Activated CD4-positive, alpha-beta memory T cell treated with anti-CD3 and anti-CD28 coated beads, Interleukin-2, amount 10 ng/mL, durations not matched to agents 7 days and 5 days (primary cell): Measurements from ENCODE around the gene ADM2. TPM values are rescaled to one million over a fixed set of nuclear protein-coding genes. Genes with fewer than 3 reads are reported as not detected.

Experiments
- CTCF ChIA-PET: fragments of 350-600 bp; sonication (Branson Sonifier 250); formaldehyde crosslinking; loops from one replicate; lab custom pipeline; 2021; ENCODE audit warnings: antibody characterized with exemption, inconsistent platforms; lab: Charles Lee
- POLR2A ChIA-PET: fragments of 350-600 bp; sonication (Branson Sonifier 250); formaldehyde crosslinking; loops from one replicate; lab custom pipeline; 2021; ENCODE audit warnings: antibody characterized with exemption; lab: Charles Lee
- DNase-seq: peaks from one replicate; pipeline ENCODE4 v3.0.0-alpha.2; 2020
- H3K27ac Mint-ChIP-seq: one replicate; pipeline ENCODE4 v1.8.0; 2021; ENCODE audit warnings: mild to moderate bottlenecking, mixed read lengths
- H3K27me3 Mint-ChIP-seq: one replicate; pipeline ENCODE4 v1.8.0; 2021; ENCODE audit warnings: mixed read lengths
- H3K36me3 Mint-ChIP-seq: one replicate; pipeline ENCODE4 v1.8.0; 2021; ENCODE audit warnings: low read depth, mixed read lengths
- H3K4me1 Mint-ChIP-seq: one replicate; pipeline ENCODE4 v1.8.0; 2021; ENCODE audit warnings: mixed read lengths
- H3K4me3 Mint-ChIP-seq: one replicate; pipeline ENCODE4 v1.8.0; 2021; ENCODE audit warnings: mild to moderate bottlenecking, mixed read lengths
- H3K9me3 Mint-ChIP-seq: one replicate; pipeline ENCODE4 v1.8.0; 2021; ENCODE audit warnings: mixed read lengths
- total RNA-seq, 2 experiments: library from RNA; stranded (reverse); gene quantifications; one replicate each; pipeline ENCODE4 v1.2.3, GENCODE V29; 2021

Gene ADM2
- total RNA-seq, 2 experiments from 2014 or later = 7.6 to 8.8 TPM

DNA sequence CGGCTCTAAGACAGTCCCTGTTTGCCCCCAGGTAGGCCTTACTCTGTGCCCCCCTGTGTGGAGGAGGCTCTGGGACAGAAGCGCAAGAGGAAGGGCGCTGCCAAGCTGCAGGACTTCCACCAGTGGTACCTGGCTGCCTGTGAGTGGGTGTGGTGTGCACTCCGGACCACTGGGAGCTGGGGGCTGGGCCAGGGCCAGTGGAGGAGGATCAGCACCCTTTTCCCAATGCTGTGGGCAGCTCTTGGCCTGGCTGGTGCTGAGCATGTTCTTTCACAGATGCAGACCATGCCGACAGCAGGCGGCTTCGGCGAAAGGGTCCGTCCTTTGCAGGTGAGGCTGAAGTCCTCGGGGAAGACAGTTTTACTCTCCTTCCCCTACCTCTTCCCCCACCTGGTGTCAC, 40.4 kb downstream of the ADM2 start:
- Mint-ChIP-seq H3K4me3 (no peak overlapping the region), H3K27me3 (no peaks in the 10 kb centered on the region), H3K4me1 (peaks cover 19% of the 10 kb centered on the region), H3K36me3 (peaks cover 38% of the 10 kb centered on the region), H3K9me3 (no peaks in the 10 kb centered on the region), H3K27ac (no peak overlapping the region)
- ChIA-PET POLR2A (interaction anchor here (1.3 to 12.1 kb wide), 4 partner anchors 12 to 99 kb away, joined by 4 to 321 read pairs (median 134); partner anchors contain the start of genes KLHDC7B, LMF2, NCAPH2 and SYCE3), CTCF (interaction anchor here (1.3 kb wide), 1 partner anchor 14 kb away, joined by 5 read pairs; the partner anchor contains the start of genes LMF2 and NCAPH2)
- DNase-seq = no peak

DNA sequence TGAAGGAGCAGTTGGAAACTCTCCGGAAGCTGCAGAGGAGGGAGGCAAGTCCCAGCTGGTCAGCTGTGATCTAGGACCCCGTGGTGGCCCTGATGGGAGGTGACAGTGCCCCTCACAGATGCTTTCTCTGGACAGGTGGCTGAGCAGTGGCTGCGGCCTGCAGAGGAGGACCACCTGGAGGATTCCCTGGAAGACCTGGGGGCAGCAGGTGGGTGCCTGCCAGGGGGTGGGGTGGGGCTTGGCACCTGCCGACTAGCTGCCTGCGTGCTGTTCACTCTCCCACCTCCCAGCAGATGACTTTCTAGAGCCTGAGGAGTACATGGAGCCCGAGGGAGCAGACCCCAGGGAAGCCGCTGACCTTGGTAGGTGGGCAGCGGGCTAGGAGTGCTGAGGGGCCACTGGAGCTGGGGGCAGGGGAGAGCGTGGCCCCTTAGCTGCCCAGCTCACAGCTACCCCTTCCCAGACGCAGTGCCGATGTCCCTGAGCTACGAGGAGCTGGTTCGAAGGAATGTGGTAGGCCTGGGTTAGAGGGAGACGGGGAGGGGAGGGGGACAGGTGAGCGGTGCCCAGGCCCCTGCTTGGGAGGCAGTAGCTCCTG, 41.0 kb downstream of the ADM2 start:
- peaks cover 25% of the 10 kb centered on the region for H3K4me1 Mint-ChIP-seq
- no peak overlapping the region for H3K27ac Mint-ChIP-seq
- peaks cover 44% of the 10 kb centered on the region for H3K36me3 Mint-ChIP-seq
- H3K27me3 Mint-ChIP-seq = no peaks in the 10 kb centered on the region
- no peak overlapping the region for H3K4me3 Mint-ChIP-seq
- DNase-seq = no peak
- ChIA-PET POLR2A (interaction anchor here (1.0 to 12.1 kb wide), 9 partner anchors 8 to 98 kb away, joined by 3 to 321 read pairs (median 5); partner anchors contain the start of genes KLHDC7B, LMF2, NCAPH2 and SYCE3), CTCF (interaction anchor here (1.3 kb wide), 1 partner anchor 14 kb away, joined by 5 read pairs; the partner anchor contains the start of genes LMF2 and NCAPH2)
- no peaks in the 10 kb centered on the region for H3K9me3 Mint-ChIP-seq

DNA sequence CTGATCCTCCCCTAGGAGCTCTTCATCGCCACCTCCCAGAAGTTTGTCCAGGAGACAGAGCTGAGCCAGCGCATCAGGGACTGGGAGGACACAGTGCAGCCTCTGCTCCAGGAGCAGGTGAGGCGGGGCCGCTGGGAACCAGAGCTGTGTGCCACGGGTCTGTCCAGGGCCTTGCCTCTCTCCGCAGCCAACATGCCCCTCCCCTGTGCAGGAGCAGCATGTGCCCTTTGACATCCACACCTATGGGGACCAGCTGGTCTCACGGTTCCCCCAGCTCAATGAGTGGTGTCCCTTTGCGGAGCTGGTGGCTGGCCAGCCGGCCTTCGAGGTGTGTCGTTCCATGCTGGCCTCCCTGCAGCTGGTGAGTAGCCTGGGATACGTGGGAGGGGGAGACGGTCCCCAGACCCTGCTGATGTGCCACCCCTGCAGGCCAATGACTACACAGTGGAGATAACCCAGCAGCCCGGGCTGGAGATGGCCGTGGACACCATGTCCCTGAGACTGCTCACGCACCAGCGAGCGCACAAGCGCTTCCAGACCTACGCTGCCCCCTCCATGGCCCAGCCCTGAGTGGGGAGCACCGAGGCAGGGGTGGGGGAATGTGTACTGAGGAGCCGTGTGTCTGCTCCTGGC, 41.6 kb downstream of the ADM2 start:
- CTCF ChIA-PET = interaction anchor here (1.3 kb wide), 1 partner anchor 15 kb away, joined by 5 read pairs; the partner anchor contains the start of genes LMF2 and NCAPH2
- Mint-ChIP-seq H3K36me3 (peaks cover 47% of the 10 kb centered on the region), H3K27ac (peak overlapping the region; percentile 21), H3K4me3 (peak overlapping the region; percentile 18), H3K27me3 (no peaks in the 10 kb centered on the region), H3K4me1 (peaks cover 31% of the 10 kb centered on the region), H3K9me3 (no peaks in the 10 kb centered on the region)
- DNase-seq = no peak
- POLR2A ChIA-PET = interaction anchor here (1.0 to 12.1 kb wide), 9 partner anchors 9 to 97 kb away, joined by 3 to 321 read pairs (median 5); partner anchors contain the start of genes KLHDC7B, LMF2, NCAPH2 and SYCE3

DNA sequence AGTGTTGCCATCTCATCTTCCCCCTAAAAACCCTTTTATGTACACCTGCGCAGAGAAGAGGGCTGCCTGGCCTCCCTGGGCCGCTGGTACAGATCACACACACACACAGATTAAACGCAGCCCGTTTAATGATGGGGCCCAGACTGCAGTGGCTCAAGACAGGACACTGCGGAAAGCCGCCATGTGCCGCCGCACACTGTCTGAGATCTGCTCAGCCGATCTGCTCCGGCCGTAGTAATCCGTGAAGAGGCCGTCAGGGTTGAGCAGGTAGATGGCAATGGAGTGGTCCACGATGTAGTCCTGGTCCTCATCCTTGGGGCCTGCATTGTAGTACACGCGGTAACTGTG, 42.1 kb downstream of the ADM2 start:
- ChIA-PET CTCF (interaction anchor here (1.3 kb wide), 1 partner anchor 97 kb away, joined by 5 read pairs; no protein-coding TSS in a partner anchor), POLR2A (interaction anchor here (1.0 to 12.1 kb wide), 7 partner anchors 9 to 97 kb away, joined by 5 to 583 read pairs (median 117); partner anchors contain the start of genes KLHDC7B, LMF2 and NCAPH2)
- Mint-ChIP-seq H3K4me3 (peak overlapping the region; percentile 18), H3K27me3 (no peaks in the 10 kb centered on the region), H3K36me3 (peaks cover 52% of the 10 kb centered on the region), H3K4me1 (peaks cover 37% of the 10 kb centered on the region), H3K9me3 (no peaks in the 10 kb centered on the region), H3K27ac (no peak overlapping the region)
- DNase-seq = no peak

DNA sequence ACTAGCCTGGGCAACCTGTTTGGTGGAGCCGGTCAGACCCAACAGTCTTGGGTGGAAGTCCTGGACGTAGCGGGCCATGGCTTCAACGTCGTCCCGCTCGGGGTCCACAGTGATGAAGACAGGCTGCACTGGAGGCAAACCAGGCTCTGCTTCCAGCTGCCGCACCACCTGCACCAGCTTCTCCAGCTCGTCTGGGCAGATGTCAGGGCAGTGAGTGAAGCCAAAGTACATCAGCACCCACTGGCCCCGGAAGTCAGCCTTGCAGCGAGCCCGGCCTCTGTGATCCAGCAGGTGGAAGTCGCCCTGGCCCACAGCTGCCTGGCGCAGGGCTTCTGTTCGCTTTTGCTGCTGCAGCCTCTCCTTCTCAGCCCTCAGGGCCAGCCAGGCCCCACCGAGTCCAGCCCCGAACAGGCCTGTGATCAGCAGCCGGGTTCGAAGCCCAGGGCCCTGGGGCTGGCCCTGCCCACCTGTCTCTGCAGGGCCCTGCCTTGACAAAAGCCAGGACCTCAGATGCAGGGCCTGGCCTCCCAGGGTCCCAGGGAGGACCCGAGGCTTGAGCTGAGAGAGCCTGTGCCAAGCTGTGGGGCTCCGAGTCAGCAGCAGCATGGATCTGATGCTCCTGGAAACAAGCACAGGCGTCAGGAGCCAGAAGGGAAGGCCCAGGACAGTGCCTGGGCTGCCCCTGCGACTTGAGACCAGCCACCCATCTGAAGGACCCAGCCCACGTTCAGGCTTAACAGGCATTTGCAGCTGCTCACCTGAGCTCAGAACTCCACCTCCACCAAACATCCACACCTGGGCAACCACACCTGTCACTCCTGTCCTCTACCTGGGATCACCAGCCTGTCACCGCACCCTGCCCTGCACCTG, 42.7 kb downstream of the ADM2 start:
- no peaks in the 10 kb centered on the region for H3K27me3 Mint-ChIP-seq
- ChIA-PET CTCF (interaction anchor here (1.3 to 6.0 kb wide), 8 partner anchors 12 to 248 kb away, joined by 5 to 150 read pairs (median 24); partner anchors contain the start of genes KLHDC7B, LMF2, NCAPH2 and SYCE3), POLR2A (interaction anchor here (1.0 to 12.1 kb wide), 15 partner anchors 9 to 337 kb away, joined by 3 to 583 read pairs (median 42); partner anchors contain the start of genes ARSA, CHKB, KLHDC7B and LMF2)
- DNase-seq = no peak
- H3K4me3 Mint-ChIP-seq = peak overlapping the region; percentile 86
- H3K4me1 Mint-ChIP-seq = peaks cover 43% of the 10 kb centered on the region
- H3K36me3 Mint-ChIP-seq = peaks cover 55% of the 10 kb centered on the region
- peak overlapping the region; percentile 89 for H3K27ac Mint-ChIP-seq
- H3K9me3 Mint-ChIP-seq = no peaks in the 10 kb centered on the region

DNA sequence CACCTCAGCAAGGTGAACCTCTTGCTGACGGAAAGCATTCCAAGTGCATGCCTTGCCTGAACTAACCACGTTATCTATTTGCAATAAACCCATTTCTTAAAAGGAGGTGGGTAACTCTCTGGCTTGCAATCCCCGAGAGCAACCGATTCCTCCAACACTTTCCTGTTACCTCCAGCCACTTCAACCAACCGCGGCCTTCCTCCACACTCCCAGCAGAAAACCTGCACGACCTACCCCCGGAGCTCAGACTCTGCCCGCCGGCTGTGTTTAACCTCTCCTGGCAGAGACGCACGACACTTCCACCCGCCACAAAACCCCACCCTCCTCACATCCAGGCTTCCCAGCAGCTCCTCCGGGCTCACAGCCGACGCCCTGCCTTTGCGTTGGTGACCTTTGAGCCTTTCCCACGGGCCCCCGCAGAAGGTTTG, 43.3 kb downstream of the ADM2 start:
- CTCF ChIA-PET = interaction anchor here (1.0 to 6.0 kb wide), 19 partner anchors 10 to 274 kb away, joined by 3 to 150 read pairs (median 9); partner anchors contain the start of genes CPT1B, HDAC10, KLHDC7B and LMF2
- H3K9me3 Mint-ChIP-seq = no peaks in the 10 kb centered on the region
- H3K27me3 Mint-ChIP-seq = no peaks in the 10 kb centered on the region
- H3K4me1 Mint-ChIP-seq = peaks cover 43% of the 10 kb centered on the region
- H3K4me3 Mint-ChIP-seq = peak overlapping the region; percentile 86
- H3K36me3 Mint-ChIP-seq = peaks cover 51% of the 10 kb centered on the region
- DNase-seq = no peak
- POLR2A ChIA-PET = interaction anchor here (0.9 to 12.1 kb wide), 24 partner anchors 10 to 338 kb away, joined by 3 to 583 read pairs (median 6); partner anchors contain the start of genes ARSA, CHKB, HDAC10 and KLHDC7B
- peak overlapping the region; percentile 89 for H3K27ac Mint-ChIP-seq

DNA sequence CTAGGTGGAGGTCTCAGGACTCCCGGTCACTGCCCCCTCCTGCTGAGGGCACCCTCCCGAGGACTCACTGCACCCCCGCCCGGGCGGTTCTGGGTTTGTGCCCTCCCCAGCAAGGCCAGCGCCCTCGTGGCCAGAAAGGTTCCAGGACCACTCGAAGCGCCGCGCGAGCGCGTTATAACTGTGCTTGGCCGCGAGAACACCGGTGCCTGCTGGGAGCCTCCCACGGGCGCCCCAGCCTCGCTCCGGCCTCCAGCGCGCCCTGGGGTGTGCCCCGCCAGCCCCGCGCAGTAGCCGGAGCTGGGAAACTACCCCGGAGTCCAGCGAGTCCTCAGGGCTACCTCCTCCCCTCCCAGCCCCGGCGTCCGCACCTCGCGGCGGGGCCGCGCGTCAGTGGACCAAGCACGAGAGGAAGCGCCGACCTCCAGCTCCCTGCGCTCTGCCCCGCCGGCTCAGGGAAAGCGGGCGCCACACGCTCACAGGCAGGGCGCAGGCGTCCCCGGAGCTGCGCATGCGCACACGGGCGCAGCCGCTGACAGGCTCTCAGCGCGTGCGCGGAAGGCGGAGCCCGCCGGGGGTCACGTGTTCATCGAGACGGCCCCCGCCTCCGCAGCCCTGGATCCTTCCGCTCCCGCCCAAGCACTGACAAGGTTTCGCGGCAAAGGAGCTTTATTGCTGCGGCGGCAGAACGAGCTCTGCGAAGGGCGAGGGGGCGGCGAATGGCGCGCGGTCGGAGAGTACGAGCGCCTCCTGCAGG, 43.9 kb downstream of the ADM2 start, which contains the start of gene SCO2:
Gene SCO2, minus strand, starts transcription at position 495 of the 754 bp plus-strand sequence. CDS start 1,187 bp downstream, outside the sequence.
- Mint-ChIP-seq H3K4me3 (peak within 1 kb of the TSS; percentile 86), H3K4me1 (peaks cover 43% of the 10 kb centered on the region), H3K9me3 (no peaks in the 10 kb centered on the region), H3K27me3 (no peaks in the 10 kb centered on the region), H3K27ac (peak within 1 kb of the TSS; percentile 89), H3K36me3 (peaks cover 47% of the 10 kb centered on the region)
- DNase-seq = peak; percentile 98
- ChIA-PET CTCF (interaction anchor here (0.6 to 6.0 kb wide), 46 partner anchors 10 to 338 kb away, joined by 3 to 150 read pairs (median 5); partner anchors contain the start of genes ARSA, CHKB, CPT1B and HDAC10), POLR2A (interaction anchor here (0.6 to 12.1 kb wide), 47 partner anchors 8 to 338 kb away, joined by 3 to 583 read pairs (median 4); partner anchors contain the start of genes ADM2, ARSA, CHKB and CPT1B)

DNA sequence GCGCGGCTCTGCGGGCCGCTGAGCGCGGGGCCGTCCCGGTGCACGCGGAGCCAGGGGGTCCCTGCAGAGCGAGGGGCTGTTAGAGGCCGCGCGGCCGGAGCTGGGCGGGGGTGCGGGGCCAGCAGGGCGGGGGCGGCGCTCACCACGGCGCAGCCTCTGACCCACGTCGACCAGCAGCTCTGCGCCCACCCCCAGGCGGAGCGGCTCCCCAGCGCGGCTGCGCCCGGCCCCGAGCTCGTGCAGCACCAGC, 44.4 kb downstream of the ADM2 start:
- Mint-ChIP-seq H3K27me3 (no peaks in the 10 kb centered on the region), H3K4me1 (peaks cover 43% of the 10 kb centered on the region), H3K27ac (peak overlapping the region; percentile 86), H3K4me3 (peak overlapping the region; percentile 86), H3K36me3 (peaks cover 45% of the 10 kb centered on the region), H3K9me3 (no peaks in the 10 kb centered on the region)
- ChIA-PET CTCF (interaction anchor here (0.6 to 6.0 kb wide), 46 partner anchors 9 to 339 kb away, joined by 3 to 150 read pairs (median 5); partner anchors contain the start of genes ARSA, CHKB, CPT1B and HDAC10), POLR2A (interaction anchor here (0.6 to 12.1 kb wide), 45 partner anchors 9 to 554 kb away, joined by 3 to 583 read pairs (median 4); partner anchors contain the start of genes ADM2, ARSA, CHKB and CPT1B)
- DNase-seq = no peak

DNA sequence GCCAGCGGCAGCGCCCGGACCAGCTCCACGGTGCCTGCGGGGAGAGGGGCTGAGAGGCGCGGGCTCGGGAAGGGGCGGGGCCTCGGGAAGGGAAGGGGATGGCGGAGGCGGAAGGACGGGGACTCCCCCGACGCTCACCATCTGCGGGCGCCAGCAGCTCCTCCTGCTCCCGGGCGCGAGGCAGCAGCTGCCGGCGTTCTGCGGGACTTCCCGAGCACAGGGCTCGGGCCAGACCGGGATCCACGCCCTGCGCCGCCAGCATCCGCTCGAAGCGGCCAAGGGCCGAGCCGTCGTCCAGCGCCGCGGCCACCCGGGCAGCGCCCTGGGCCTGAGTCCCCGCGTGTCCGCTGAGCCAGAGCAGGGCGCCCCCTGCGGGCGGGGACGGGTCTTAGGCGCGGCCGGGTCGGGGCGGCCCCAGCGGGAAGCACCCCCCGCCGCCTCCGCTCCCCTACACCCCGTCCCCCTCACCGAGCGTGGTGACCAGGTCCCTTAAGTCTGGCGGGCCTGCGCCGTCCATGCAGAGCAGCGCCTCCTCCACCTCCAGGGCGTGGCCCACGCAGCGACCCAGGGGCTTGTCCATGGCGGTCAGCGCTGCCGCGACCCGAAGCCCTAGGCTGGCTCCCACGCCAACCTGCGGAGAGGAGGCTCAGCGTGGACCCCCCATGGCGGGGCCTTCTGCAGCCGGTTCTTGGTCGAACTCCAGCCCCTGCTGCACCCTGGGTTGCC, 44.9 kb downstream of the ADM2 start:
- POLR2A ChIA-PET = interaction anchor here (0.6 to 12.1 kb wide), 40 partner anchors 9 to 554 kb away, joined by 3 to 583 read pairs (median 6); partner anchors contain the start of genes ARSA, CHKB, CPT1B and HDAC10
- CTCF ChIA-PET = interaction anchor here (0.7 to 6.0 kb wide), 40 partner anchors 9 to 339 kb away, joined by 3 to 150 read pairs (median 5); partner anchors contain the start of genes ARSA, CHKB, CPT1B and HDAC10
- peak overlapping the region; percentile 89 for H3K27ac Mint-ChIP-seq
- peaks cover 47% of the 10 kb centered on the region for H3K36me3 Mint-ChIP-seq
- H3K4me3 Mint-ChIP-seq = peak overlapping the region; percentile 83
- H3K9me3 Mint-ChIP-seq = no peaks in the 10 kb centered on the region
- H3K27me3 Mint-ChIP-seq = no peaks in the 10 kb centered on the region
- H3K4me1 Mint-ChIP-seq = peaks cover 43% of the 10 kb centered on the region
- peak; percentile 89 for DNase-seq
